Mesenchymal stem cell (in vitro differentiated cells and primary cell): Measurements from ENCODE around the gene SEC61A1.

Experiments used
- DNase-seq: peaks from one replicate; pipeline ENCODE4 v3.0.0-alpha.2; 2013
- H2AFZ ChIP-seq: one replicate; pipeline ENCODE4 v1.6.1; 2013; ENCODE audit warnings: low read depth, mild to moderate bottlenecking, control low read depth, inconsistent platforms, low read length, moderate library complexity
- H2AK5ac ChIP-seq: 2 replicates; pipeline ENCODE4 v1.6.1; 2013; ENCODE audit warnings: low read length, moderate library complexity, mild to moderate bottlenecking, inconsistent platforms; ENCODE audit not compliant: severe bottlenecking
- H2BK120ac ChIP-seq: one replicate; pipeline ENCODE4 v1.6.1; 2013; ENCODE audit warnings: low read depth, mild to moderate bottlenecking, inconsistent platforms, low read length, moderate library complexity
- H2BK12ac ChIP-seq, 2 experiments: one replicate each; pipeline ENCODE4 v1.6.1; 2013; ENCODE audit warnings: inconsistent platforms in 2 of 2, low read length in 2 of 2, mild to moderate bottlenecking in 2 of 2, moderate library complexity in 2 of 2, control low read depth in 1 of 2
- H2BK15ac ChIP-seq: one replicate; pipeline ENCODE4 v1.6.1; 2013; ENCODE audit warnings: mild to moderate bottlenecking, low read depth, inconsistent platforms; ENCODE audit not compliant: poor library complexity, severe bottlenecking
- H2BK5ac ChIP-seq: 2 replicates; pipeline ENCODE4 v1.6.1; 2013; ENCODE audit warnings: low read depth, mild to moderate bottlenecking, low read length, control low read depth, inconsistent platforms; ENCODE audit not compliant: poor library complexity, severe bottlenecking
- H3K14ac ChIP-seq, 2 experiments: one replicate each; pipeline ENCODE4 v1.6.1; 2013; ENCODE audit warnings: inconsistent platforms in 2 of 2, low read length in 2 of 2, control low read depth in 1 of 2, mild to moderate bottlenecking in 1 of 2, moderate library complexity in 1 of 2
- H3K18ac ChIP-seq, 2 experiments: one replicate each; pipeline ENCODE4 v1.6.1; 2013; ENCODE audit warnings: inconsistent platforms in 2 of 2, low read length in 2 of 2, control low read depth in 1 of 2, low read depth in 1 of 2, mild to moderate bottlenecking in 1 of 2
- H3K23ac ChIP-seq, 2 experiments: one replicate each; pipeline ENCODE4 v1.6.1; 2013; ENCODE audit warnings: inconsistent platforms in 2 of 2, low read length in 2 of 2, mild to moderate bottlenecking in 2 of 2, moderate library complexity in 2 of 2, control low read depth in 1 of 2
- H3K27ac ChIP-seq: 2 replicates; pipeline ENCODE4 v1.5.1; 2013; ENCODE audit warnings: mild to moderate bottlenecking, moderate library complexity, low read length, control low read depth, inconsistent platforms; ENCODE audit not compliant: poor library complexity, severe bottlenecking
- H3K27me3 ChIP-seq, 2 experiments: 2 replicates each; pipeline versions ENCODE4 v1.6.1 to v1.7.0; 2013; ENCODE audit warnings: low read length in 2 of 2, mild to moderate bottlenecking in 2 of 2, moderate library complexity in 2 of 2, control low read depth in 1 of 2, inconsistent platforms in 1 of 2; ENCODE audit not compliant: control insufficient read depth in 1 of 2, insufficient read depth in 1 of 2
- H3K36me3 ChIP-seq, 2 experiments: 2 replicates each; pipeline versions ENCODE4 v1.6.1 to v1.7.0; 2013; ENCODE audit warnings: low read length in 2 of 2, control low read depth in 1 of 2, inconsistent platforms in 1 of 2, low read depth in 1 of 2, mild to moderate bottlenecking in 1 of 2; ENCODE audit not compliant: insufficient read depth in 2 of 2, control insufficient read depth in 1 of 2
- H3K4ac ChIP-seq, 2 experiments: one replicate each; pipeline ENCODE4 v1.6.1; 2013; ENCODE audit warnings: inconsistent platforms in 2 of 2, low read length in 2 of 2, mild to moderate bottlenecking in 2 of 2, moderate library complexity in 2 of 2, control low read depth in 1 of 2, low read depth in 1 of 2
- H3K4me1 ChIP-seq: 2 replicates; pipeline ENCODE4 v1.6.1; 2013; ENCODE audit warnings: low read depth, low read length, control low read depth; ENCODE audit not compliant: control insufficient read depth, insufficient read depth
- H3K4me2 ChIP-seq: 2 replicates; pipeline ENCODE4 v1.6.1; 2013; ENCODE audit warnings: low read length, mild to moderate bottlenecking, inconsistent platforms; ENCODE audit not compliant: poor library complexity, severe bottlenecking
- H3K4me3 ChIP-seq, 2 experiments: 2 replicates each; pipeline versions ENCODE4 v1.5.1 to v1.7.0; 2013; ENCODE audit warnings: low read length in 2 of 2, mild to moderate bottlenecking in 2 of 2, control low read depth in 1 of 2, low read depth in 1 of 2; ENCODE audit not compliant: insufficient read depth in 1 of 2
- H3K79me1 ChIP-seq: replicated peaks from 2 replicates; pipeline ENCODE4 v1.6.1; 2013; ENCODE audit warnings: mild to moderate bottlenecking, control low read depth, low read length, inconsistent platforms; ENCODE audit not compliant: poor library complexity, severe bottlenecking
- H3K9ac ChIP-seq: 2 replicates; pipeline ENCODE4 v1.7.0; 2013; ENCODE audit warnings: mild to moderate bottlenecking, low read length, moderate library complexity
- H3K9me3 ChIP-seq: 2 replicates; pipeline ENCODE4 v1.7.0; 2013; ENCODE audit warnings: mild to moderate bottlenecking, low read length; ENCODE audit not compliant: control insufficient read depth
- H4K8ac ChIP-seq: one replicate; pipeline ENCODE4 v1.6.1; 2013; ENCODE audit warnings: inconsistent platforms, mild to moderate bottlenecking, low read length, moderate library complexity
- H4K91ac ChIP-seq: one replicate; pipeline ENCODE4 v1.6.1; 2013; ENCODE audit warnings: mild to moderate bottlenecking, low read length, inconsistent platforms
- WGBS: methylation state at CpG from one replicate; pipeline ENCODE4 v1.1.7; 2013; ENCODE audit warnings: mixed read lengths; 5-methylcytosine and 5-hydroxymethylcytosine counted together

SEC61A1 gene

GRCh38 chr3:128100161-128100560 is 47.9 kb downstream of the SEC61A1 start:
- Histone ChIP-seq H3K9me3 (no peaks in the 10 kb centered on the region), H2BK12ac (no peak overlapping the region), H3K23ac (no peak overlapping the region), H3K9ac (no peak overlapping the region), H2AK5ac (no peak overlapping the region), H3K36me3 (peaks cover 29 to 91% of the 10 kb centered on the region in 2 experiments), H2AFZ (no peak overlapping the region), H3K14ac (no peak overlapping the region), H2BK15ac (no peak overlapping the region), H2BK120ac (no peak overlapping the region), H3K27ac (no peak overlapping the region), H3K18ac (no peak overlapping the region), H4K8ac (no peak overlapping the region), H3K4me1 (peaks cover 24% of the 10 kb centered on the region), H2BK5ac (no peak overlapping the region), H3K79me1 (peaks cover 18% of the 10 kb centered on the region), H3K4me2 (no peak overlapping the region), H3K27me3 (no peaks in the 10 kb centered on the region), H3K4ac (no peak overlapping the region), H4K91ac (no peak overlapping the region), H3K4me3 (no peak overlapping the region)
- no peak for DNase-seq
- 98% methylated on average over 3 of the region's 3 CpGs for WGBS

- no peak for DNase-seq
- H3K9me3 ChIP-seq, result no peaks in the 10 kb centered on the region
- H4K91ac ChIP-seq, result no peak overlapping the region
- H2AK5ac ChIP-seq, result no peak overlapping the region
- H2BK5ac ChIP-seq, result no peak overlapping the region
- H3K18ac ChIP-seq, result no peak overlapping the region
- no peak overlapping the region for H3K4me2 ChIP-seq
- no peak overlapping the region for H2BK120ac ChIP-seq
- no peak overlapping the region for H3K14ac ChIP-seq
- H3K27ac ChIP-seq, result no peak overlapping the region
- no peak overlapping the region for H3K23ac ChIP-seq
- 84% methylated on average over 2 of the region's 2 CpGs for WGBS
- H3K36me3 ChIP-seq, result peaks cover 29 to 87% of the 10 kb centered on the region in 2 experiments
- peaks cover 19% of the 10 kb centered on the region for H3K4me1 ChIP-seq
- no peak overlapping the region for H2BK15ac ChIP-seq
- no peaks in the 10 kb centered on the region for H3K27me3 ChIP-seq
- no peak overlapping the region for H4K8ac ChIP-seq
- no peak overlapping the region for H3K4ac ChIP-seq
- no peak overlapping the region for H3K4me3 ChIP-seq
- H3K79me1 ChIP-seq, result peaks cover 20% of the 10 kb centered on the region
- H3K9ac ChIP-seq, result no peak overlapping the region
- no peak overlapping the region for H2BK12ac ChIP-seq
- no peak overlapping the region for H2AFZ ChIP-seq
These were observed 48.4 kb downstream of the SEC61A1 start for GRCh38 chr3:128100638-128101037.

DNA sequence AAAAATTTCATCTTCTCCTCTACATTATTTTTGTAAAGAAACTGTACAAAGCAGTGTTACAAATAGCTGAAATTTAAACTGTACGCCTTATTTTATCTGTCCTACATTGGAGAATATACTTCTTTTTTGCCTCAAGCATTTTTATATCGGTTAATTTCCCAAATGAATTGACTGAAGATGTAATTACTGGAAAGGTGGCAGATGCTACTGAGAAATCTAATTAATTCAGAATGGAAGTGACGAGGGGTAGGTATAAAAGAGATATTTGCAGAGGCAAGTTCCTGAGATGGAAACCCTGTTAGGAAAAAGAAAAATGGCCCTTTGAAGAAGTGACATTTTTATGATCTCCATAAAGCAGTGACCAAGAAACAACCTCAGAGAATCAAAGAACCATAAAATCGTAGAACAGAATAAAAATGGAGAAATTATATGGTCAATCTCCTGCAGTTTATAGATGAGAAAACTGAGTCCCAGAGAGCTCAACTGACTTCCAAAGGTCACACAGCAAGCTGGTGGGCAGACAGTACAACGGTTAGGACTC is 51.0 kb downstream of the SEC61A1 start:
- Histone ChIP-seq H3K4me1 (peaks cover 11% of the 10 kb centered on the region), H2AK5ac (no peak overlapping the region), H3K23ac (no peak overlapping the region), H3K4ac (no peak overlapping the region), H4K8ac (no peak overlapping the region), H2BK15ac (no peak overlapping the region), H3K79me1 (peaks cover 23% of the 10 kb centered on the region), H3K4me3 (no peak overlapping the region), H2AFZ (no peak overlapping the region), H4K91ac (no peak overlapping the region), H3K4me2 (no peak overlapping the region), H2BK12ac (no peak overlapping the region), H3K27me3 (no peaks in the 10 kb centered on the region), H3K27ac (no peak overlapping the region), H3K9me3 (no peaks in the 10 kb centered on the region), H3K14ac (no peak overlapping the region), H3K36me3 (peaks cover 17 to 81% of the 10 kb centered on the region in 2 experiments), H3K18ac (no peak overlapping the region), H2BK120ac (no peak overlapping the region), H3K9ac (no peak overlapping the region), H2BK5ac (no peak overlapping the region)
- WGBS, result 97% methylated on average over 4 of the region's 5 CpGs
- no peak for DNase-seq

DNA sequence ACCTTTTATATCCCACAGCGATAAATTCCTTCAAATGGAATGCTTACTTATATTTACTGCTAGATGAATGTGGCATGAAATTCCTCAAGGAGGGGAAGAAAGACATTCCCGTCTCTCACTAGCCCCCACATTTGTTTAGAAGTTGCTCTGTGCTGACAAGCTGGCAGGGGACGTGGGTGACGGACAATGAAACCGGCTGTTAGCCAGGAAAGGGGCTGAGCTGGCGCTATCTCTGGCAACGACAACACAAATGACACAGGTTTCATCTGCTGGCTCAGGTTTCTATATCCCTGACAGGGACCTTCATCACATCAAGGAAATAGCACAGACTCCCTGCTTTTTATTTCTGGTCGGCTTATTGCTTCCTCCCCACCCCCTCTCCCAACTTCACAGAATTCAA is 55.6 kb downstream of the SEC61A1 start:
- peaks cover 12 to 66% of the 10 kb centered on the region in 2 experiments for H3K36me3 ChIP-seq
- H2BK15ac ChIP-seq, result no peak overlapping the region
- H3K18ac ChIP-seq, result no peak overlapping the region
- peaks cover 22% of the 10 kb centered on the region for H3K79me1 ChIP-seq
- no peak overlapping the region for H3K4ac ChIP-seq
- H2BK5ac ChIP-seq, result no peak overlapping the region
- no peak overlapping the region for H3K4me2 ChIP-seq
- no peak overlapping the region for H2BK120ac ChIP-seq
- no peak overlapping the region for H4K91ac ChIP-seq
- 93% methylated on average over 5 of the region's 8 CpGs for WGBS
- H3K14ac ChIP-seq, result no peak overlapping the region
- H2BK12ac ChIP-seq, result no peak overlapping the region
- no peaks in the 10 kb centered on the region for H3K27me3 ChIP-seq
- no peak overlapping the region for H3K9ac ChIP-seq
- no peaks in the 10 kb centered on the region for H3K9me3 ChIP-seq
- H2AK5ac ChIP-seq, result no peak overlapping the region
- no peak overlapping the region for H4K8ac ChIP-seq
- no peak overlapping the region for H3K27ac ChIP-seq
- no peak overlapping the region for H3K23ac ChIP-seq
- no peak overlapping the region for H2AFZ ChIP-seq
- no peak overlapping the region for H3K4me3 ChIP-seq
- no peak for DNase-seq
- H3K4me1 ChIP-seq, result peaks cover 7% of the 10 kb centered on the region
